Measurements from ENCODE around the gene ARL4A.
A peak's percentile ranks its signal among the peaks of the same experiment; 100 is the strongest.

The ARL4A gene

DNA sequence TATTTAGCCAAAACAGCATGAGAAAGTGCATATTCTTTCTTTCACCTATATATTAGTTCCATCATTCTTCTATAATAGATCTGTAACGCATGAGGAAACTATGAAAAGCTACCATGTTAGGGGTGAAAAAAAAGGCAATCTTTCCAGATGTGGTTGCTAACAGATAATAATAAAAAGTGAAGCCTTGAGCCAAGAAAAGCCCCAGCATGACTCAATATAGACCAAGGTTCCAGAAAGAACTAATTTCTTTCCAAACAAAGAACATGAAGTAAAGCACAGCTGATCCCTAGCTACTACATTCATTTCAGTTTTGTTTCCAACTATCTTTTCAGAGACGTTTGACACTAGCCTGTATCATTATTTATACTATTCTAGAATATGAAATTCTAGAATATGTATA lies 16.4 kb downstream of the ARL4A start:
- no peak for DNase-seq

- no peak for DNase-seq
These were observed 18.4 kb downstream of the ARL4A start for GRCh38 chr7:12705878-12706277.

GRCh38 chr7:12706900-12707536 lies 19.6 kb downstream of the ARL4A start:
- DNase-seq, result no peak

DNA sequence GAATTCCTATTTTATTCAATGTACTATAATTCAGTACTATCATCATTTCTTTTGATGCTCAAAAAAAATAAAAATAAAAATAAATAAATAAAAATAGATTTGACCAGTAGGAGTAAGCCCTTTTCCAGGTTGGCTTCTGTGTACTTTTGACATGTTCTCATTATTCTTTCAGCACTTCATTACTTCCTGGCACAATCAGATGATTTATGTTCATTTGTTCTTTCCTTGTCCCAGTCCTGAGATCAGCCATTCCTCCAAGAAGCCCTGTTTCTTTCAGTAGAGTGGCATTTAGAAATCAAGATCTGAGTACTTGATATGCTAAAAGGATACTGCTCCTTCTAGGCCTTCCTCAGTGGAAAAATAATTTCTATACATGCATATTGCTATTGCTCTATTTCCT lies 20.9 kb downstream of the ARL4A start:
- no peak for DNase-seq

DNA sequence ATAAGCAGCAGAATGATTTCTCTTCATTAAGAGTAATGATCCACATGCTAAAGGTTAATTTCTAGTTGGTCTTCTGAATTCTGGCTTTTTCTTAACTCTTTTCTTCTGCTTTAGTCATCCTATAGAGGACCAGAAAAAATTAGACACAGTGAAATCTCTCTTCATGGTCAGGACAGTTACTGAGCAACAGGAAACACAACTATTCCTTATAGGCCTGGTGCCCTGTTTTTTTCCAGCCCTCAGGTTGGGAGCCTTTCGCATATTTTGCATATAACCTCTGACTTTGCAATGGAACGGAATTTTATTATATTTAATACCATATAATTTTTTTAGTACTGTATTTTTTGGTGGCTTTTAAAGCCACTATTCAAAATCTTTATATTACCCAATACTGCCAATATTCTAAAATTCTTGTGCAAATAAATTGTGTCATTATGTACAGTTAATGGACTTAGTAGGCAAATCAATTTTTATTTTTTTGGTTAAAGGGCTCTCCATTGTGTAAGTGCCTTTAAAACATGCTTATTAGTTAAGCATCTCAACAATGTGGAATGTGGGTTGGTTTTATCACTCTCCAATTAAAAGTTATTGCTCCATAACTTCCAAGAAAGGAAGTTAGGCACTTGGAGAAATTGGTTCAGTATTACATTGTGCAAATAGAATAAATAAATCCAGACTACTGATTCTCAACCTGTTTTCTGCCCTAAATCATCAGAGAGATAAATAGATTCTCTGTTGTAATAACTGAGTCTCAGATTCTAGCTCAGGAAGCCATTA lies 22.5 kb downstream of the ARL4A start:
- no peak for DNase-seq

DNA sequence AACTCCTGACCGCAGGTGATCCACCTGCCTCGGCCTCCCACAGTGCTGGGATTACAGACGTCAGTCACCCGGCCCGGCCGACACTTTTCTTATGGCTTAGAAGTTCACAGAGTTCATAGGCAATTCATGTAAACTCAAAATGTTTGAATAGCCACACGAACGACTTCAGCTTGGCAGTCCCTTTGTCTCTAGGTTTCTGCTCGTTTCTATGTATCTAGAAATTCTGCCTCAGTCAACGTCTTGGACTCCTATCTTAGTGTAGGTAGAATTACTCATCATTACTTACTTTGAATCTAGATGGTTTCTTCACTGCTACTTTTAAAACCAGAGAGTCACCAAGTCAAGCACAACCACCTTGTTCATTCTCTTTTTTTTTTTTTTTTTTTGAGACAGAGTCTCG lies 23.7 kb downstream of the ARL4A start:
- no peak for DNase-seq

GRCh38 chr7:12712236-12712635 lies 24.8 kb downstream of the ARL4A start:
- peak; percentile 54 for DNase-seq

GRCh38 chr7:12713625-12714378 lies 26.4 kb downstream of the ARL4A start:
- no peak for DNase-seq

DNA sequence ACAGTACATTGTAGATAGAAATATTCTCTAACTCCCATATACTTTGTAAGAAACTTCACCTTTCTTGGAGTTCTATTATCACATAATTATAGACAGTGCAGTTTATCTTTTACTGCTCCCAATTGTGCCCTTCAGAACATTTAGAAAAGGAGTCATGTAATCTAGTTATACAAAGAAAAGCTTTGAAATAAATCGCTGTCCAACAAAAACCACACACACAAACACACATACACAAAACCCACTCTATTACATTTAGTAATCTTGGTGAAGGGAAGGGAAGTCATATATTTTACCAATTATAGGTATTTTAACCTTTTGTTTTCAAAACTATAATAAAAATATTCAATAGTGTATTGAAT lies 26.9 kb downstream of the ARL4A start:
- peak; percentile 22 for DNase-seq

DNA sequence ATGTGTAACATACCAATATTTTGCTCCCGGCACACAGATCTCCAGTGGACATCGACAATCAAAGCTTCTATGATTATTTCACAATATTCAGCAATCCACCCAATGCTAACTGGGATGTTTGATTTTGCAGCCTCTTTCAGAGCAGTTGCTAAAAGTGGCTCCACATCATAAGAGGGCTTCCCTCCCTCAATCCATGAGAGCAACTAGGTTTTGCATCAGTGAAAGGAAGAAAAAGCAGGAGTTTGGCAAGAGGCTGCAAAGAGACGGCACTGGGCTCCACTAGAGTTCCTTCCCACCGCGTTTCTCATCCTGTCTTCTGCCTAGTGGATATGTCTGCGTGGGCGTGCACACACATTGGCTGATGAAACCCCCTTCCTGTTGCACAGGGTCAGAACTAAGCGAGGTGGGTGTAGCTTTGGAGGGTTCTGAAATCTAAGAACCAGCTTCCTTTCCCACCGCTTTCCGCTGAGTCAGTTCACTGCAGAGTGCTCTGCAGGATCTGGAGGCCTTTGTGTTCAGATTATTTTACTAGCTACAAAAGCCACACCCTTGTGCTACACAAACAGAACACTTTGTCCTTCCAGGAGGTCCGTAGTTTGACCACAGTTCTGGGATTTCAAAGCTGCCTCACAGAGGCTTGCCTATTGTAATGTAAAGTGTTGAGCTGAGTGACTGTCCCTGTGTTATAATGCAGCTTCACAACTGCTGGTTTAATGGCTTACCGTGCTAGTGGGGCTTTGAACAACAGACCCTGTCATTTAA lies 28.1 kb downstream of the ARL4A start:
- peak; percentile 97 for DNase-seq

- no peak for DNase-seq
These were observed 28.8 kb downstream of the ARL4A start for GRCh38 chr7:12716134-12716681.

DNA sequence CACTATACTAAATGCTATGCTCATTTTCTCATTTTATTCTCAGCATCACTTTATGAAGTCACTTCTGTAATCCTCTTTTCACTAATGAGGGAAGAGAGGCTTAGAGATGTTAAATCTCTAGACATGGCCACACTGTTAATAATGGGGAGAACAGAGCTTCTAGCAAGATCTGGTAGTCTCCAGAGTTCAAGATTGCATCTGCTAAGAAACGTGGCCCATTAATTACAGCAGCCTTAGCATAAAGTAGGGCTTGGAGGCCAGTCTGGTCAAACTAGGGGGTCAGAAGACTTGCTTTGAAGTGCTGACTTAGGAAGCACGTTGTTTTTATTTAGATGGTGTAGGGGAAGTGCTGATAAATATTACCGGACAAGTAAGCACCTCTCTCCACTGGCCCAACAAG lies 29.3 kb downstream of the ARL4A start:
- DNase-seq, result peak; percentile 11

GRCh38 chr7:12719141-12719919 lies 31.9 kb downstream of the ARL4A start:
- peak; percentile 75 for DNase-seq

GRCh38 chr7:12719981-12720865 lies 32.8 kb downstream of the ARL4A start:
- DNase-seq, result peak; percentile 34

- peak; percentile 27 for DNase-seq
These were observed 33.9 kb downstream of the ARL4A start for GRCh38 chr7:12721286-12721830.

- DNase-seq, result peak; percentile 14
These were observed 34.7 kb downstream of the ARL4A start for GRCh38 chr7:12722136-12722535.

- peak; percentile 93 for DNase-seq
These were observed 35.5 kb downstream of the ARL4A start for GRCh38 chr7:12722636-12723605.

DNA sequence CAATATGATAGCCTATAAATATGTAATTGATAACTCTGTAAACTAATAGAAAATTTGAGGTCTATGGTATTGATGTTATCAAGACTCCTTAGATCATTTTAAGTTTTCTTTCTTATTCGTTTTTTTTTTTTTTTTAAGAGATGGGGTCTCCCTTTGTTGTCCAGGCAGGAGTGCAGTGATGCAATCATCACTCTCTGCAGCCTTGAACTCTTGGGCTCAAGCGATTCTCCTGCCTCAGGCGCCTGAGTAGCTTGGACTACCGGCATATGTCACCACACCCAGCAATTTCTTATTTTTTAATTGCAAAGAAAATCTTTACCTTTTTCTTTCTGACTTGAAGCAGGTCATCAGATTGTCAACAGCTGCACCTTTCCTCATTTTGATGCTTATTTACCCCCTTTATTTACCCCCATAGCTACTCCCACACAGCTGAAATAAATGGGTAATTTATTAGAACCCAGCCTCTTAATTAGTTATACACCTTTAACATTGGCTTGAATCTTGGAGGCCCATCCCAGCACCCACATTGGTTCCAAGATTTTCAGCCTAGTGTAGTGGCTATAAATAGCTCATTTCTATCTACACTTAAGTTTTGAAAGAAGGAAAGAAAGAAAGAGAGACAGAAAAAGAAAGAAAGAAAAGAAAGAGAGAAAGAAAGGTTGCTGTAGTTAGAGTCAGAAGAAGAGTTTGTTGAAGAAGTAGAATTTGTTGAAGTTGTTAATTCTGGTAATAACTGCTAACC lies 38.3 kb downstream of the ARL4A start:
- DNase-seq, result no peak

- DNase-seq, result peak; percentile 7
These were observed 39.5 kb downstream of the ARL4A start for GRCh38 chr7:12726908-12727307.
